Parathyroid adenoma (tissue), 2 donors: Measurements from ENCODE around the gene CREB3L2.
"Not testable (repeated sequence)": the region's sequence is repeated elsewhere in the genome, so short reads cannot be mapped to it uniquely, and the experiment has no call there.

ENCODE experiments used
- H2AFZ ChIP-seq: fragments of 300-600 bp; sonication (generic); one replicate; pipeline ENCODE4 v1.7.0; 2017; ENCODE audit warnings: antibody characterized with exemption, mild to moderate bottlenecking
- H3K27ac ChIP-seq: fragments of 300-600 bp; sonication (generic); one replicate; pipeline ENCODE4 v1.7.0; 2017
- H3K27me3 ChIP-seq: fragments of 300-600 bp; sonication (generic); one replicate; pipeline ENCODE4 v1.7.0; 2017; ENCODE audit warnings: low read length; ENCODE audit not compliant: control insufficient read depth, insufficient read depth
- H3K36me3 ChIP-seq: fragments of 300-600 bp; sonication (generic); one replicate; pipeline ENCODE4 v1.7.0; 2017; ENCODE audit warnings: low read length; ENCODE audit not compliant: control insufficient read depth, insufficient read depth
- H3K4me1 ChIP-seq: fragments of 300-600 bp; sonication (generic); one replicate; pipeline ENCODE4 v1.7.0; 2017; ENCODE audit warnings: control low read depth
- H3K4me2 ChIP-seq: fragments of 300-600 bp; sonication (generic); one replicate; pipeline ENCODE4 v1.7.0; 2017; ENCODE audit warnings: low read length
- H3K4me3 ChIP-seq: fragments of 300-600 bp; sonication (generic); one replicate; pipeline ENCODE4 v1.7.0; 2017; ENCODE audit warnings: low read depth, low read length
- H3K79me2 ChIP-seq: fragments of 300-600 bp; sonication (generic); one replicate; pipeline ENCODE4 v1.7.0; 2017; ENCODE audit warnings: control low read depth
- H3K9ac ChIP-seq: fragments of 300-600 bp; sonication (generic); one replicate; pipeline ENCODE4 v1.7.0; 2017; ENCODE audit warnings: mild to moderate bottlenecking
- H3K9me3 ChIP-seq: fragments of 300-600 bp; sonication (generic); one replicate; pipeline ENCODE4 v1.7.0; 2017; ENCODE audit warnings: low read length; ENCODE audit not compliant: control insufficient read depth
- CTCF ChIP-seq: fragments of 300-600 bp; sonication (generic); IDR thresholded peaks from one replicate; pipeline ENCODE4 v1.7.0; 2017; ENCODE audit warnings: antibody characterized with exemption, mild to moderate bottlenecking
- donor health status: primary hyperparathyroidism.

CREB3L2 gene

GRCh38 chr7:138021889-138022288 lies 20.0 kb upstream of the CREB3L2 start:
- Histone ChIP-seq H3K27me3 (no peaks in the 10 kb centered on the region), H3K79me2 (no peaks in the 10 kb centered on the region), H3K4me1 (no peaks in the 10 kb centered on the region), H3K27ac (no peak overlapping the region), H3K36me3 (no peaks in the 10 kb centered on the region), H3K4me3 (no peak overlapping the region), H3K9me3 (no peaks in the 10 kb centered on the region), H3K9ac (no peak overlapping the region), H3K4me2 (no peak overlapping the region), H2AFZ (no peak overlapping the region)
- TF ChIP-seq CTCF = no peak

GRCh38 chr7:138017992-138018391 lies 16.1 kb upstream of the CREB3L2 start:
- H3K27me3 ChIP-seq = no peaks in the 10 kb centered on the region
- H2AFZ ChIP-seq = no peak overlapping the region
- no peak overlapping the region for H3K4me2 ChIP-seq
- no peak overlapping the region for H3K4me3 ChIP-seq
- no peak overlapping the region for H3K9ac ChIP-seq
- no peaks in the 10 kb centered on the region for H3K4me1 ChIP-seq
- no peak for TF ChIP-seq CTCF
- H3K27ac ChIP-seq = no peak overlapping the region
- H3K79me2 ChIP-seq = no peaks in the 10 kb centered on the region
- H3K36me3 ChIP-seq = no peaks in the 10 kb centered on the region
- no peaks in the 10 kb centered on the region for H3K9me3 ChIP-seq

GRCh38 chr7:138015096-138015495 lies 13.2 kb upstream of the CREB3L2 start:
- no peaks in the 10 kb centered on the region for H3K4me1 ChIP-seq
- H3K27ac ChIP-seq = no peak overlapping the region
- no peaks in the 10 kb centered on the region for H3K27me3 ChIP-seq
- no peak overlapping the region for H2AFZ ChIP-seq
- no peak overlapping the region for H3K4me2 ChIP-seq
- H3K36me3 ChIP-seq = no peaks in the 10 kb centered on the region
- TF ChIP-seq CTCF = no peak
- H3K4me3 ChIP-seq = no peak overlapping the region
- H3K79me2 ChIP-seq = no peaks in the 10 kb centered on the region
- H3K9me3 ChIP-seq = no peaks in the 10 kb centered on the region
- no peak overlapping the region for H3K9ac ChIP-seq

- H3K27me3 ChIP-seq = no peaks in the 10 kb centered on the region
- H3K4me2 ChIP-seq = no peak overlapping the region
Observed at GRCh38 chr7:138014686-138015085, 12.8 kb upstream of the CREB3L2 start.

GRCh38 chr7:138014201-138014600 lies 12.3 kb upstream of the CREB3L2 start:
- not testable (repeated sequence) for H3K4me2 ChIP-seq, H2AFZ ChIP-seq, H3K27ac ChIP-seq, H3K4me3 ChIP-seq, H3K36me3 ChIP-seq, H3K79me2 ChIP-seq, H3K27me3 ChIP-seq, H3K4me1 ChIP-seq, H3K9ac ChIP-seq, H3K9me3 ChIP-seq

More at GRCh38 chr7:138014686-138015085, 12.8 kb upstream of the CREB3L2 start:
- H3K4me1 ChIP-seq = no peaks in the 10 kb centered on the region
- no peak overlapping the region for H3K4me3 ChIP-seq
- no peaks in the 10 kb centered on the region for H3K79me2 ChIP-seq
- no peaks in the 10 kb centered on the region for H3K36me3 ChIP-seq
- H2AFZ ChIP-seq = no peak overlapping the region
- TF ChIP-seq CTCF = no peak
- H3K27ac ChIP-seq = no peak overlapping the region
- no peak overlapping the region for H3K9ac ChIP-seq
- no peaks in the 10 kb centered on the region for H3K9me3 ChIP-seq
